ENCODE data around the gene PABPN1.

The PABPN1 gene

GRCh38 chr14:23301969-23302289, 19.3 kb upstream of the PABPN1 start:
- H3K27ac ChIP-seq (ENCODE audit: poor library complexity, severe bottlenecking) = peak overlapping the region; percentile 73
- DNase-seq (ENCODE audit: low spot score) (peak; percentile 80), ATAC-seq (ENCODE audit: low read depth) (peak; percentile 12; the same call in 2 of the 3 replicates)
- peak; percentile 23 for TF ChIP-seq CTCF (IDR thresholded peaks at IDR 0.05; ENCODE audit: poor library complexity, severe bottlenecking)
- no peaks in the 10 kb centered on the region for H3K36me3 ChIP-seq (ENCODE audit: low read depth)
- H3K4me3 ChIP-seq (ENCODE audit: severe bottlenecking) = peak overlapping the region; percentile 68
- no peaks in the 10 kb centered on the region for H3K27me3 ChIP-seq (ENCODE audit: insufficient read depth, poor library complexity, severe bottlenecking)
- H3K4me1 ChIP-seq (ENCODE audit: insufficient read depth, poor library complexity, severe bottlenecking) = peaks cover 12% of the 10 kb centered on the region
- no peaks in the 10 kb centered on the region for H3K9me3 ChIP-seq (ENCODE audit: severe bottlenecking)

DNA sequence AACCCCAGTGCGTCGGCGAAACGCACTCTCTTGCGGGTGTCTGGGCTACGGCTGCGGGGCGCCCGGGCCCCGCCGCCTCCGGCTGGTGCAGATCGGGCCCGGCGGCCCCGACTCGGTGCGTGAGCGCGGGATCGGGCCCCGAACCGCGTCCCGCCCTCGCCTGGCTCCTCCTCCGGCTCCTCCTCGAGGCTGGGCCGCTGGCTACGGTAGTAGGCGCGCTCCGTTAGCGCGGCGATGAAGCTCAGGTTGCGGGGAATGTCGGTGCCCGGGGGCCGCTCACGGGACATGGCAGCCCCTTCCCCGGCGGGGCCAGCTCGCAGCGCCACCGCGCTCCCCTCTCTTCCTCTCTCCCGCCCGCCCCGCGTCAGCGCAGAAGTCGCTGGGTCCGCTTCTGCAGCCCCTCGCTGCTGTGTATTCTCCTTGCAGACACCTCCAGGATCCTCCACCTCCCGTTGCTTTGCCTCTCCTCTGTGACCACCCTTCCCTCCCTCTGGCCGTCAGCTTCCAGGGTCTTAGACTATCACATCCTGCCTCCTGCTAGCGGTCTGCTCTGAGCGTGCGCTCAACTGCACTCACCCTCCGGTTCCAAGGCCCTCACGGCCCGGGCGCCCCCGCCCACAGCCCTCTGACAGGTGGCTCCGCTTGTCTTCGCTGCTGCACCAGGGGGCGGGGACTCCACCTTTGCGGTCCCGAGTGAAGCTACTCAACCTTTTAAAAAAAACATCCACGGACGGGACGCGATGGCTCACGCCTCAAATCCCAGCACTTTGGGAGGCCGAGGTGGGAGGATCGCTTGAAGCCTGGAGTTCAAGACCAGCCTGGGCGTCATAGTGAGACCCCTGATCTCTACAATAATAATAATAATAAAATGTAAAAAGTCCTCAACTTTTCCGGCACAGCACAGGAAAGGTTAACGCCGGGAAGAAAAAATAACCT, 18.7 kb upstream of the PABPN1 start, which contains the start of gene PPP1R3E:
TSS of gene PPP1R3E (minus strand) at position 570 of the 936 bp plus-strand sequence. CDS start at position 287, 283 bp downstream.
- ATAC-seq (ENCODE audit: low read depth) (peak; percentile 57), DNase-seq (ENCODE audit: low spot score) (peak; percentile 85)
- H3K36me3 ChIP-seq (ENCODE audit: low read depth) = peaks cover 3% of the 10 kb centered on the region
- H3K9me3 ChIP-seq (ENCODE audit: severe bottlenecking) = no peaks in the 10 kb centered on the region
- peaks cover 16% of the 10 kb centered on the region for H3K4me1 ChIP-seq (ENCODE audit: insufficient read depth, poor library complexity, severe bottlenecking)
- H3K27ac ChIP-seq (ENCODE audit: poor library complexity, severe bottlenecking) = peak within 1 kb of the TSS; percentile 73
- no peak for TF ChIP-seq CTCF (IDR thresholded peaks at IDR 0.05; ENCODE audit: poor library complexity, severe bottlenecking)
- no peaks in the 10 kb centered on the region for H3K27me3 ChIP-seq (ENCODE audit: insufficient read depth, poor library complexity, severe bottlenecking)
- H3K4me3 ChIP-seq (ENCODE audit: severe bottlenecking) = peak within 1 kb of the TSS; percentile 68

- TF ChIP-seq CTCF (IDR thresholded peaks at IDR 0.05; ENCODE audit: poor library complexity, severe bottlenecking) = no peak
- H3K36me3 ChIP-seq (ENCODE audit: low read depth) = peaks cover 43% of the 10 kb centered on the region
- ATAC-seq (ENCODE audit: low read depth) (peak; percentile 53), DNase-seq (ENCODE audit: low spot score) (peak; percentile 94)
- H3K4me3 ChIP-seq (ENCODE audit: severe bottlenecking) = peak within 1 kb of the TSS; percentile 81
- H3K4me1 ChIP-seq (ENCODE audit: insufficient read depth, poor library complexity, severe bottlenecking) = peaks cover 16% of the 10 kb centered on the region
- peak within 1 kb of the TSS; percentile 65 for H3K27ac ChIP-seq (ENCODE audit: poor library complexity, severe bottlenecking)
- no peaks in the 10 kb centered on the region for H3K27me3 ChIP-seq (ENCODE audit: insufficient read depth, poor library complexity, severe bottlenecking)
- no peaks in the 10 kb centered on the region for H3K9me3 ChIP-seq (ENCODE audit: severe bottlenecking)
Measured at GRCh38 chr14:23306412-23307145, 14.7 kb upstream of the PABPN1 start, which contains the start of gene BCL2L2. BCL2L2 (plus strand) TSS chr14:23306833; CDS start chr14:23307768, 935 bp downstream.

- TF ChIP-seq CTCF (IDR thresholded peaks at IDR 0.05; ENCODE audit: poor library complexity, severe bottlenecking) = no peak
- H3K4me3 ChIP-seq (ENCODE audit: severe bottlenecking) = peak overlapping the region; percentile 81
- ATAC-seq (ENCODE audit: low read depth) (no peak), DNase-seq (ENCODE audit: low spot score) (no peak)
- peaks cover 48% of the 10 kb centered on the region for H3K36me3 ChIP-seq (ENCODE audit: low read depth)
- no peaks in the 10 kb centered on the region for H3K27me3 ChIP-seq (ENCODE audit: insufficient read depth, poor library complexity, severe bottlenecking)
- no peaks in the 10 kb centered on the region for H3K9me3 ChIP-seq (ENCODE audit: severe bottlenecking)
- peaks cover 16% of the 10 kb centered on the region for H3K4me1 ChIP-seq (ENCODE audit: insufficient read depth, poor library complexity, severe bottlenecking)
- H3K27ac ChIP-seq (ENCODE audit: poor library complexity, severe bottlenecking) = peak overlapping the region; percentile 65
Measured at GRCh38 chr14:23307146-23307530, 14.1 kb upstream of the PABPN1 start.

Measured in RWPE2 (cell line).